ENCODE results near the gene ALKAL2. TPM values are rescaled to one million over a fixed set of nuclear protein-coding genes. Genes with fewer than 3 reads are reported as not detected.

Gene ALKAL2
- total and polyA plus RNA-seq, 10 of the 15 experiments (the other 5 are each of a cell fraction or from before 2014, with no cell fraction given): 0.11 to 0.29 (median 0.11) TPM; not detected in 7

DNA sequence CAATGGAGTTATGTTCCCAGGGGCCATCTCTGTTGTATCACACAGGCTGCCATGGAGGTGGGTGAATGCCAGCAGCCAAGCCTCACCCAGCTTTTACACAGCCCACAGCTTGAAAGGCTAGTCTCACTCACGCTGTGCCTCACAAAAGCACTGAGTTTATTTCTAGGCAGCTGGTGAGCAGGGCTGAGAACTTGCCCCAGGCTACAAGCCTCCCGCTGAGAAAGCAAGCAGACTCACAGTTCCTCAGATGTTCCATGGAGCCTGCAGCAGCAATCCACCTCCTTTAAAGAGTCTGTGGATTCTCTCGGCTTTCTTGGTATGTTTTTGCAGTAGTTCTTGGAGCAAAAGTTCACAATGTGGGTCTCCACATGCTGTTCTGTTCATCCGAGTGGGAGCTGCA is 40.9 kb upstream of the ALKAL2 start:
- RAD21 ChIA-PET (ENCODE audit: unreplicated experiment): no interaction called here
- WGBS (ENCODE audit: insufficient coverage, insufficient replicate concordance, low lambda C conversion rate, missing lambda C conversion rate): 30% methylated on average over 4 of the region's 4 CpGs

More for the DNA sequence above, 40.9 kb upstream of the ALKAL2 start:
- Histone ChIP-seq H3K27ac (ENCODE audit: control insufficient read depth, insufficient read depth) (no peak overlapping the region), H2AFZ (ENCODE audit: control insufficient read depth, low read depth, low read length) (no peak overlapping the region), H3K27me3 (replicated peaks in 1 of 2; ENCODE audit: control insufficient read depth in 2 of 2, insufficient read depth in 2 of 2, low read length in 1 of 2) (no peaks in the 10 kb centered on the region), H3K4me2 (ENCODE audit: control insufficient read depth, insufficient read depth) (no peak overlapping the region), H3K36me3 (ENCODE audit: control insufficient read depth in 2 of 2, insufficient read depth in 2 of 2, low read length in 1 of 2) (no peaks in the 10 kb centered on the region), H3K79me2 (ENCODE audit: control insufficient read depth, insufficient read depth, low read length) (no peaks in the 10 kb centered on the region), H3K9ac (ENCODE audit: control insufficient read depth, insufficient read depth, low read length) (no peak overlapping the region), H3K4me1 (ENCODE audit: control insufficient read depth, insufficient read depth, low read length) (no peaks in the 10 kb centered on the region), H3K9me3 (replicated peaks; ENCODE audit: control insufficient read depth, insufficient read depth, low read length) (no peaks in the 10 kb centered on the region), H4K20me1 (ENCODE audit: control insufficient read depth, insufficient read depth) (no peaks in the 10 kb centered on the region), H3K4me3 (no peak overlapping the region)
- no TSS peak for BruUV-seq (replicated peaks)
- SMC1A ChIA-PET (ENCODE audit: uncharacterized antibody, unreplicated experiment): no interaction called here
- intact Hi-C loops (cut with micrococcal nuclease; ENCODE audit: unreplicated experiment): no loop called here
- FAIRE-seq: no peak
- TF ChIP-seq NFYA (IDR thresholded peaks at IDR 0.05; ENCODE audit: borderline replicate concordance, low read depth, low read length): no peak
- no peak for TF ChIP-seq ZBED1 (IDR thresholded peaks at IDR 0.05; ENCODE audit: borderline replicate concordance)
- no peak for TF ChIP-seq TBL1XR1 (IDR thresholded peaks at IDR 0.05; ENCODE audit: low read depth, low read length)
- no peak for TF ChIP-seq TARDBP (IDR thresholded peaks at IDR 0.05; ENCODE audit: borderline replicate concordance)
- TF ChIP-seq ETV6 (conservative IDR thresholded peaks at IDR 0.05 in 1 of 2, IDR thresholded peaks at IDR 0.05 in 1 of 2; ENCODE audit: borderline replicate concordance in 1 of 2, low read depth in 1 of 2): no peak
- TF ChIP-seq RELA (IDR thresholded peaks at IDR 0.05; ENCODE audit: borderline replicate concordance, partially characterized antibody): no peak
- no peak for TF ChIP-seq GATAD2B (conservative IDR thresholded peaks at IDR 0.05; ENCODE audit: low read depth)
- no peak for TF ChIP-seq ZNF24 (IDR thresholded peaks at IDR 0.05)
- TF ChIP-seq SMARCA5 (IDR thresholded peaks at IDR 0.05): no peak
- TF ChIP-seq MAX (IDR thresholded peaks at IDR 0.05; ENCODE audit: low read depth, low read length): no peak
- TF ChIP-seq, protein P1, sequence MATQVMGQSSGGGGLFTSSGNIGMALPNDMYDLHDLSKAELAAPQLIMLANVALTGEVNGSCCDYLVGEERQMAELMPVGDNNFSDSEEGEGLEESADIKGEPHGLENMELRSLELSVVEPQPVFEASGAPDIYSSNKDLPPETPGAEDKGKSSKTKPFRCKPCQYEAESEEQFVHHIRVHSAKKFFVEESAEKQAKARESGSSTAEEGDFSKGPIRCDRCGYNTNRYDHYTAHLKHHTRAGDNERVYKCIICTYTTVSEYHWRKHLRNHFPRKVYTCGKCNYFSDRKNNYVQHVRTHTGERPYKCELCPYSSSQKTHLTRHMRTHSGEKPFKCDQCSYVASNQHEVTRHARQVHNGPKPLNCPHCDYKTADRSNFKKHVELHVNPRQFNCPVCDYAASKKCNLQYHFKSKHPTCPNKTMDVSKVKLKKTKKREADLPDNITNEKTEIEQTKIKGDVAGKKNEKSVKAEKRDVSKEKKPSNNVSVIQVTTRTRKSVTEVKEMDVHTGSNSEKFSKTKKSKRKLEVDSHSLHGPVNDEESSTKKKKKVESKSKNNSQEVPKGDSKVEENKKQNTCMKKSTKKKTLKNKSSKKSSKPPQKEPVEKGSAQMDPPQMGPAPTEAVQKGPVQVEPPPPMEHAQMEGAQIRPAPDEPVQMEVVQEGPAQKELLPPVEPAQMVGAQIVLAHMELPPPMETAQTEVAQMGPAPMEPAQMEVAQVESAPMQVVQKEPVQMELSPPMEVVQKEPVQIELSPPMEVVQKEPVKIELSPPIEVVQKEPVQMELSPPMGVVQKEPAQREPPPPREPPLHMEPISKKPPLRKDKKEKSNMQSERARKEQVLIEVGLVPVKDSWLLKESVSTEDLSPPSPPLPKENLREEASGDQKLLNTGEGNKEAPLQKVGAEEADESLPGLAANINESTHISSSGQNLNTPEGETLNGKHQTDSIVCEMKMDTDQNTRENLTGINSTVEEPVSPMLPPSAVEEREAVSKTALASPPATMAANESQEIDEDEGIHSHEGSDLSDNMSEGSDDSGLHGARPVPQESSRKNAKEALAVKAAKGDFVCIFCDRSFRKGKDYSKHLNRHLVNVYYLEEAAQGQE (IDR thresholded peaks at IDR 0.05; ENCODE audit: low read depth, low read length): no peak
- TF ChIP-seq, protein P2, sequence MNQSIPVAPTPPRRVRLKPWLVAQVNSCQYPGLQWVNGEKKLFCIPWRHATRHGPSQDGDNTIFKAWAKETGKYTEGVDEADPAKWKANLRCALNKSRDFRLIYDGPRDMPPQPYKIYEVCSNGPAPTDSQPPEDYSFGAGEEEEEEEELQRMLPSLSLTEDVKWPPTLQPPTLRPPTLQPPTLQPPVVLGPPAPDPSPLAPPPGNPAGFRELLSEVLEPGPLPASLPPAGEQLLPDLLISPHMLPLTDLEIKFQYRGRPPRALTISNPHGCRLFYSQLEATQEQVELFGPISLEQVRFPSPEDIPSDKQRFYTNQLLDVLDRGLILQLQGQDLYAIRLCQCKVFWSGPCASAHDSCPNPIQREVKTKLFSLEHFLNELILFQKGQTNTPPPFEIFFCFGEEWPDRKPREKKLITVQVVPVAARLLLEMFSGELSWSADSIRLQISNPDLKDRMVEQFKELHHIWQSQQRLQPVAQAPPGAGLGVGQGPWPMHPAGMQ (IDR thresholded peaks at IDR 0.05; ENCODE audit: borderline replicate concordance): no peak
- no peak for TF ChIP-seq CBX5 (IDR thresholded peaks at IDR 0.05; ENCODE audit: low read depth)
- no peak for TF ChIP-seq MYC (IDR thresholded peaks at IDR 0.05; ENCODE audit: insufficient read depth, insufficient read length, insufficient replicate concordance, low read length, severe bottlenecking)
- CTCF ChIA-PET: no interaction called here
- no peak for DNase-seq (ENCODE audit: low read depth, low spot score)
- in situ Hi-C loops (cut with MboI): no loop called here
- ATAC-seq: no peak
- POLR2A ChIA-PET: no interaction called here

Data from GM12878 (cell line).